ENCODE results near the gene CLINT1. TPM values are rescaled to one million over a fixed set of nuclear protein-coding genes. Genes with fewer than 3 reads are reported as not detected.

Gene CLINT1
- total and polyA plus RNA-seq, 4 donors: 39.7 to 171 (median 66.2) TPM

DNA sequence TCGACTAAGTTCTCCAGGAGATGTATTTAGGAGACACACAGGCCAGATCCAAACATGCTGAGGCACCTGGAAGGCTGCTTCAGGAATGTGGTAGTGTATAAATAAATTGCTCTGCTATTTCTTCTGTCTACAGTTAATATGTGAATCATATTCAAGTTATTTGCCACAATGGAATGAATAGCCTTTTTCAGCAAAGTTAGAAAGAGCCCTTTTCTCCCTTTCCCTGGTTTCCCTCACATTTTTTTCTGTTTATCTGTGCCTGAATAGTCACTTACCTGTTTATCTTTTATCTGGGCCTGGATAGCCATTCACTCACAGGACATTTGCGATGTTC, 44.1 kb upstream of the CLINT1 start:
- no peak overlapping the region for H3K9ac ChIP-seq (ENCODE audit: insufficient read depth in 1 of 2, low read length in 2 of 2)
- H3K4me1 ChIP-seq (ENCODE audit: control insufficient read depth in 5 of 5, insufficient read depth in 5 of 5, low read length in 5 of 5): no peaks in the 10 kb centered on the region
- H3K36me3 ChIP-seq (ENCODE audit: control insufficient read depth in 4 of 4, insufficient read depth in 4 of 4, low read length in 4 of 4): no peaks in the 10 kb centered on the region
- H3K27me3 ChIP-seq (ENCODE audit: control insufficient read depth in 3 of 3, insufficient read depth in 3 of 3, low read length in 2 of 3): no peaks in the 10 kb centered on the region
- ATAC-seq (ENCODE audit: insufficient read depth, low FRiP score) (no peak), DNase-seq (no peak)
- H3K4me3 ChIP-seq: no peak overlapping the region
- 82 to 83% methylated on average over 2 of the region's 2 CpGs for WGBS, 2 donors
- no peak overlapping the region for H3K27ac ChIP-seq (ENCODE audit: low read depth in 1 of 2, low read length in 1 of 2)
- TF ChIP-seq, protein P1, sequence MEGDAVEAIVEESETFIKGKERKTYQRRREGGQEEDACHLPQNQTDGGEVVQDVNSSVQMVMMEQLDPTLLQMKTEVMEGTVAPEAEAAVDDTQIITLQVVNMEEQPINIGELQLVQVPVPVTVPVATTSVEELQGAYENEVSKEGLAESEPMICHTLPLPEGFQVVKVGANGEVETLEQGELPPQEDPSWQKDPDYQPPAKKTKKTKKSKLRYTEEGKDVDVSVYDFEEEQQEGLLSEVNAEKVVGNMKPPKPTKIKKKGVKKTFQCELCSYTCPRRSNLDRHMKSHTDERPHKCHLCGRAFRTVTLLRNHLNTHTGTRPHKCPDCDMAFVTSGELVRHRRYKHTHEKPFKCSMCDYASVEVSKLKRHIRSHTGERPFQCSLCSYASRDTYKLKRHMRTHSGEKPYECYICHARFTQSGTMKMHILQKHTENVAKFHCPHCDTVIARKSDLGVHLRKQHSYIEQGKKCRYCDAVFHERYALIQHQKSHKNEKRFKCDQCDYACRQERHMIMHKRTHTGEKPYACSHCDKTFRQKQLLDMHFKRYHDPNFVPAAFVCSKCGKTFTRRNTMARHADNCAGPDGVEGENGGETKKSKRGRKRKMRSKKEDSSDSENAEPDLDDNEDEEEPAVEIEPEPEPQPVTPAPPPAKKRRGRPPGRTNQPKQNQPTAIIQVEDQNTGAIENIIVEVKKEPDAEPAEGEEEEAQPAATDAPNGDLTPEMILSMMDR (IDR thresholded peaks at IDR 0.05; ENCODE audit: control extremely low read depth, extremely low read depth): no peak
- H3K9me3 ChIP-seq (ENCODE audit: control insufficient read depth in 4 of 4, insufficient read depth in 3 of 4, low read length in 3 of 4): no peaks in the 10 kb centered on the region

DNA sequence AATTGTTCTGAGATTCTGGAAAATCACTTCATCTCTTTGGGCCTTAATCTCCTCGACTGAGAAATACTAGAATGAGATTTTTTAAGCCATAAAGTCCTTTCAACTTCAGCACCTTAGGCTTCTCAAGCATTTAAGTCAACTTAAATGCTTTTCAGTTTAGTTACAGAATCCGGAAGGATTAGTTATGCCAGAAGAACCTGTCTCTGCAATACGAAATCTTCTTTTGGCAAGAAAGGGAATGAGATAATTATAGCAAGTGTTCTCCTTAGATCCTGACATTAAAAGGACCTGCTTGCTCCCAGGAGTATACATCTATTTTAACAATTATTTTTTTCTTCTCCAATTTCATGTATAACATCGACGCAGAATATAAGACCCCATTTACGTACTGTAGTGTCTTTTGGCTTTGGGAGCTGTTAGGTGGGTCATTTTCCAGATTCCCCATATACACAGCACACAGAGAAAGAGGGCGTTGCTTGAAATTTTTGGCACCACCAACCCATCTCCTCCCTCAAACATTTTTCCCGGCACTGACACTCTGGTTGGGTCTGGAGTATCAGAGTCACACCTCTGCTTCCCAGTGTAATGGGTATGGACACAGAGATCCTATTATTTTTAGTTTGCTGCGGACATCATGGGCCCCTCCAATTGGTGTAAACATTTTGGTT, 43.6 kb upstream of the CLINT1 start:
- 73 to 81% methylated on average over 9 of the region's 9 CpGs for WGBS, 2 donors
- TF ChIP-seq, protein P1 (IDR thresholded peaks at IDR 0.05; ENCODE audit: control extremely low read depth, extremely low read depth): no peak
- ATAC-seq (ENCODE audit: insufficient read depth, low FRiP score): no peak

DNA sequence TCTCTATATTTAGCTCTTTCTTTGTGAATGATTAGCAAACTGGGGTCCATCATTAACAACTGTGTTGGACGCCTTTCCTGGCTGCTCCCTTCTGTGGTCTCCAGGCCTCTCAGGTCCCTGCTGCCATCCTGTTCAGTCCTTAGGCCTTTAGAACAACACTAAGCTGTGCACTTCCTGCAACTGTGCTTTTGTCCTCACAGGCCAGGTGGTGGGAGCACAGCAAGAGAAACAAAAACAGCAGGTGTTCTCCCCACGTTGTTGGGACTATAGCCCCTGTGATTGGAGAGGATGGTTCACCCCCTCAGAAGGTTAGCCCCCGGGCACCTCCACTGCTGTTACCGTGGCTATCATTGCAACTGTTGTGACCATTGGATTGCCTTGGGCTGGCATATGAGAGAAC, 41.7 kb upstream of the CLINT1 start:
- ATAC-seq (ENCODE audit: insufficient read depth, low FRiP score) (no peak), DNase-seq (no peak)
- H3K4me1 ChIP-seq (ENCODE audit: control insufficient read depth in 5 of 5, insufficient read depth in 5 of 5, low read length in 5 of 5): no peaks in the 10 kb centered on the region
- WGBS, 2 donors: 76 to 81% methylated on average over 4 of the region's 4 CpGs
- TF ChIP-seq, protein P1 (IDR thresholded peaks at IDR 0.05; ENCODE audit: control extremely low read depth, extremely low read depth): no peak
- H3K4me3 ChIP-seq: no peak overlapping the region
- no peak overlapping the region for H3K27ac ChIP-seq (ENCODE audit: low read depth in 1 of 2, low read length in 1 of 2)
- H3K27me3 ChIP-seq (ENCODE audit: control insufficient read depth in 3 of 3, insufficient read depth in 3 of 3, low read length in 2 of 3): no peaks in the 10 kb centered on the region
- no peaks in the 10 kb centered on the region for H3K9me3 ChIP-seq (ENCODE audit: control insufficient read depth in 4 of 4, insufficient read depth in 3 of 4, low read length in 3 of 4)
- no peak overlapping the region for H3K9ac ChIP-seq (ENCODE audit: insufficient read depth in 1 of 2, low read length in 2 of 2)
- no peaks in the 10 kb centered on the region for H3K36me3 ChIP-seq (ENCODE audit: control insufficient read depth in 4 of 4, insufficient read depth in 4 of 4, low read length in 4 of 4)

More for the DNA sequence above, 43.6 kb upstream of the CLINT1 start:
- H3K27ac ChIP-seq (ENCODE audit: low read depth in 1 of 2, low read length in 1 of 2): no peak overlapping the region
- no peaks in the 10 kb centered on the region for H3K27me3 ChIP-seq (ENCODE audit: control insufficient read depth in 3 of 3, insufficient read depth in 3 of 3, low read length in 2 of 3)
- no peak overlapping the region for H3K9ac ChIP-seq (ENCODE audit: insufficient read depth in 1 of 2, low read length in 2 of 2)
- DNase-seq: no peak
- no peaks in the 10 kb centered on the region for H3K4me1 ChIP-seq (ENCODE audit: control insufficient read depth in 5 of 5, insufficient read depth in 5 of 5, low read length in 5 of 5)
- H3K4me3 ChIP-seq: no peak overlapping the region
- H3K36me3 ChIP-seq (ENCODE audit: control insufficient read depth in 4 of 4, insufficient read depth in 4 of 4, low read length in 4 of 4): no peaks in the 10 kb centered on the region
- no peaks in the 10 kb centered on the region for H3K9me3 ChIP-seq (ENCODE audit: control insufficient read depth in 4 of 4, insufficient read depth in 3 of 4, low read length in 3 of 4)

DNA sequence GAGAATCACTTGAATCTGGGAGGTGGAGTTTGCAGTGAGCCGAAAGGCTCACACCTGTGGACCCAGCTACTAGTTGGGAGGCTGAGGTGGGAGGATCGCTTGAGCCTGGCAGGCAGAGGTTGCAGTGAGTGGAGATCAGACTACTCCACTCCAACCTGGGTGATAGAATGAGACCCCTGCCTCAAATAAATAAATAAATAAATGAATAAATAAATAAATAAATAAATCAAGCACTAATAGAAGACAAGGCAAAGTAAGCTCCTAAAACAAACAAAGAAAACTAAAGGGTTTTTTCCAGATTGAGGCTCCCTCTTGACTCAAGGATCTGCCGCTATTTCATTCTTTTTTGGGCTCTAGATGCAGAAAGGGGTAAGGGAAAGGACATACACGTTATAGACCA, 34.7 kb upstream of the CLINT1 start:
- Histone ChIP-seq H3K27ac (ENCODE audit: low read depth in 1 of 2, low read length in 1 of 2) (no peak overlapping the region), H3K9ac (ENCODE audit: insufficient read depth in 1 of 2, low read length in 2 of 2) (no peak overlapping the region), H3K36me3 (ENCODE audit: control insufficient read depth in 4 of 4, insufficient read depth in 4 of 4, low read length in 4 of 4) (no peaks in the 10 kb centered on the region), H3K4me1 (ENCODE audit: control insufficient read depth in 5 of 5, insufficient read depth in 5 of 5, low read length in 5 of 5) (no peaks in the 10 kb centered on the region), H3K4me3 (no peak overlapping the region), H3K9me3 (ENCODE audit: control insufficient read depth in 4 of 4, insufficient read depth in 3 of 4, low read length in 3 of 4) (no peaks in the 10 kb centered on the region), H3K27me3 (ENCODE audit: control insufficient read depth in 3 of 3, insufficient read depth in 3 of 3, low read length in 2 of 3) (no peaks in the 10 kb centered on the region)
- 88 to 95% methylated on average over 4 of the region's 4 CpGs for WGBS, 2 donors
- DNase-seq (no peak), ATAC-seq (ENCODE audit: insufficient read depth, low FRiP score) (no peak)
- TF ChIP-seq, protein P1 (IDR thresholded peaks at IDR 0.05; ENCODE audit: control extremely low read depth, extremely low read depth): no peak
